ENCODE measurements around the gene ASB1. TPM values are rescaled to one million over a fixed set of nuclear protein-coding genes. Genes with fewer than 3 reads are reported as not detected.

Gene ASB1
- total and polyA plus RNA-seq, 2 of the 13 experiments (the other 11 are each of a cell fraction or from before 2014, with no cell fraction given): 48.6 to 49.2 TPM

DNA sequence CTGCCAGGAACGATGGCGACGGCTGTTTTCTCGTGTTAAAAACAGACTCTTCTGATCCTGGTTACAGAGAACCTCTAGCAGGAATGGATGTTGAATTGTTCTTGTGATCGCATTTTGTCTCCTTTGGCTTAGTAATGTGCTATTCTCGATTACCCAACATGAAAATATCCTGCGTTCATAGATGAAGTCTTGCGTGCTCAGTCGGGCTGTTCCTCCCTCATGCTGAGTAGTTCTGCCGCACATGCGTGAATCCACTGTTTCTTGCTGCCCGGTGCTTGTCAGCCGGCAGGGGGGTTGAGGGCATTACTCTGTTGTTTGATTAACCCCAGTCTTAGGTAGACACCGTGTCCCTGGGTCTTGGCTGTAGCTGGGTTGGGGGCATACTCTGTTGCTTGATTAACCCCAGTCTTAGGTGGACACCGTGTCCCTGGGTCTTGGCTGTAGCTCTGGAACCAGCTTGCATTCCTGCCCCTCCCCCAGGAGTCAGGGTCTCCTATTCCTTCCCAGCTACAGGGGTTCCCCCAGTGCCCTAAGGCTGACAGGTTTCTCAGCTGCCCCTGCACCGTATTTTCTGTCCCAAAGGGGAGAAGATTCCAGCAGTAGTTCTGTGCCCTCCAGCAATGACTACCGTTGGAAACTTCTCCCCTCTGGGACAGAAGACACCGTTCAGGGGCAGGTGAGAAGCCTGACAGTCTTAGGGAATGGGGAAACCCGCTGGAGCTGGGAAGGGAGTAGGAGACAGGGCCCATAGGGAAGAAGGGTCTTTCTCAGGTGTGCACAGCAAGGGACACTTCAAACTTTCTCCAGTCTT lies 22.1 kb upstream of the ASB1 start (continued):
- TF ChIP-seq, protein P1, sequence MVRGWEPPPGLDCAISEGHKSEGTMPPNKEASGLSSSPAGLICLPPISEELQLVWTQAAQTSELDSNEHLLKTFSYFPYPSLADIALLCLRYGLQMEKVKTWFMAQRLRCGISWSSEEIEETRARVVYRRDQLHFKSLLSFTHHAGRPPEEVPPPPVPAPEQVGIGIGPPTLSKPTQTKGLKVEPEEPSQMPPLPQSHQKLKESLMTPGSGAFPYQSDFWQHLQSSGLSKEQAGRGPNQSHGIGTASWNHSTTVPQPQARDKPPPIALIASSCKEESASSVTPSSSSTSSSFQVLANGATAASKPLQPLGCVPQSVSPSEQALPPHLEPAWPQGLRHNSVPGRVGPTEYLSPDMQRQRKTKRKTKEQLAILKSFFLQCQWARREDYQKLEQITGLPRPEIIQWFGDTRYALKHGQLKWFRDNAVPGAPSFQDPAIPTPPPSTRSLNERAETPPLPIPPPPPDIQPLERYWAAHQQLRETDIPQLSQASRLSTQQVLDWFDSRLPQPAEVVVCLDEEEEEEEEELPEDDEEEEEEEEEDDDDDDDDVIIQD (CRISPR knock-in tag; IDR thresholded peaks at IDR 0.05; ENCODE audit: low read depth): 0 out of 2 replicates have a peak, but pooled peaks have one; percentile 12
- TF ChIP-seq SMAD3 (CRISPR knock-in tag; IDR thresholded peaks at IDR 0.05) (no peak), ATAD3A (CRISPR knock-in tag; IDR thresholded peaks at IDR 0.05) (no peak), SALL2 (CRISPR knock-in tag; IDR thresholded peaks at IDR 0.05) (no peak), CEBPB (IDR thresholded peaks at IDR 0.05; ENCODE audit: borderline replicate concordance, low read depth, low read length) (no peak), DDIT3 (CRISPR knock-in tag; IDR thresholded peaks at IDR 0.05) (no peak), MTA3 (CRISPR knock-in tag; IDR thresholded peaks at IDR 0.05) (no peak), NRL (CRISPR knock-in tag; IDR thresholded peaks at IDR 0.05; ENCODE audit: borderline replicate concordance) (peak; percentile 48; the same call in 1 of the 2 replicates), SIN3B (IDR thresholded peaks at IDR 0.05; ENCODE audit: low read length) (no peak), CENPX (CRISPR knock-in tag; IDR thresholded peaks at IDR 0.05) (no peak), SOX13 (IDR thresholded peaks at IDR 0.05) (no peak), SOX13 (CRISPR knock-in tag; conservative IDR thresholded peaks at IDR 0.05 in 1 of 2, IDR thresholded peaks at IDR 0.05 in 1 of 2) (no peak), ZNF724P (CRISPR knock-in tag; IDR thresholded peaks at IDR 0.05; ENCODE audit: borderline replicate concordance) (0 out of 2 replicates have a peak, but pooled peaks have one; percentile 47), SMC3 (IDR thresholded peaks at IDR 0.05; ENCODE audit: low read length) (no peak), SMAD9 (CRISPR knock-in tag; IDR thresholded peaks at IDR 0.05) (0 out of 2 replicates have a peak, but pooled peaks have one; percentile 34), ELF1 (CRISPR knock-in tag; IDR thresholded peaks at IDR 0.05) (no peak), SMAD1 (CRISPR knock-in tag; IDR thresholded peaks at IDR 0.05; ENCODE audit: borderline replicate concordance, low read depth) (0 out of 2 replicates have a peak, but pooled peaks have one; percentile 54), ZFP36L2 (CRISPR knock-in tag; IDR thresholded peaks at IDR 0.05) (no peak), RNF2 (conservative IDR thresholded peaks at IDR 0.05; ENCODE audit: low read depth) (no peak), DZIP1 (CRISPR knock-in tag; IDR thresholded peaks at IDR 0.05) (no peak), KMT2B (CRISPR knock-in tag; IDR thresholded peaks at IDR 0.05) (no peak), ZFAT (CRISPR knock-in tag; conservative IDR thresholded peaks at IDR 0.05) (no peak), TEAD2 (CRISPR knock-in tag; IDR thresholded peaks at IDR 0.05) (no peak), JUNB (CRISPR knock-in tag; IDR thresholded peaks at IDR 0.05; ENCODE audit: borderline replicate concordance) (no peak), ZSCAN9 (CRISPR knock-in tag; IDR thresholded peaks at IDR 0.05; ENCODE audit: borderline replicate concordance) (no peak)
- TF ChIP-seq, protein P2, sequence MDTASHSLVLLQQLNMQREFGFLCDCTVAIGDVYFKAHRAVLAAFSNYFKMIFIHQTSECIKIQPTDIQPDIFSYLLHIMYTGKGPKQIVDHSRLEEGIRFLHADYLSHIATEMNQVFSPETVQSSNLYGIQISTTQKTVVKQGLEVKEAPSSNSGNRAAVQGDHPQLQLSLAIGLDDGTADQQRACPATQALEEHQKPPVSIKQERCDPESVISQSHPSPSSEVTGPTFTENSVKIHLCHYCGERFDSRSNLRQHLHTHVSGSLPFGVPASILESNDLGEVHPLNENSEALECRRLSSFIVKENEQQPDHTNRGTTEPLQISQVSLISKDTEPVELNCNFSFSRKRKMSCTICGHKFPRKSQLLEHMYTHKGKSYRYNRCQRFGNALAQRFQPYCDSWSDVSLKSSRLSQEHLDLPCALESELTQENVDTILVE (CRISPR knock-in tag; IDR thresholded peaks at IDR 0.05): no peak

Data from HepG2 (cell line).